Small intestine (tissue), 7 donors: ENCODE measurements around the gene CDK5. TPM values are rescaled to one million over a fixed set of nuclear protein-coding genes. Genes with fewer than 3 reads are reported as not detected.
"Not testable (repeated sequence)": the region's sequence is repeated elsewhere in the genome, so short reads cannot be mapped to it uniquely, and the experiment has no call there.

ENCODE experiments used
- DNase-seq, 2 donors: peaks; one replicate each; pipeline versions ENCODE4 v3.0.0 to v3.0.0-alpha.2; 2013
- FAIRE-seq: peaks from 2 replicates; lab custom pipeline; 2012; peaks lifted over from hg19 to GRCh38; lab: Jason Lieb, UNC
- H3K27ac ChIP-seq, 3 donors: one replicate each; pipeline ENCODE4 v1.5.1; 2013; ENCODE audit warnings: low read length in 2 of 3, mild to moderate bottlenecking in 2 of 3, control low read depth in 1 of 3, inconsistent platforms in 1 of 3, low read depth in 1 of 3, moderate library complexity in 1 of 3
- H3K27me3 ChIP-seq, 3 donors: one replicate each; pipeline ENCODE4 v1.6.1; 2013; ENCODE audit warnings: low read length in 3 of 3, inconsistent platforms in 1 of 3; ENCODE audit not compliant: control insufficient read depth in 3 of 3, insufficient read depth in 3 of 3
- H3K36me3 ChIP-seq, 3 donors: one replicate each; pipeline ENCODE4 v1.6.1; 2013; ENCODE audit warnings: low read length in 3 of 3, inconsistent platforms in 1 of 3, low read depth in 1 of 3, mild to moderate bottlenecking in 1 of 3, moderate library complexity in 1 of 3; ENCODE audit not compliant: control insufficient read depth in 3 of 3, insufficient read depth in 2 of 3
- H3K4me1 ChIP-seq, 3 donors: one replicate each; pipeline ENCODE4 v1.6.1; 2013; ENCODE audit warnings: low read length in 2 of 3, inconsistent platforms in 1 of 3, low read depth in 1 of 3, mild to moderate bottlenecking in 1 of 3, moderate library complexity in 1 of 3; ENCODE audit not compliant: control insufficient read depth in 3 of 3, insufficient read depth in 2 of 3
- H3K4me3 ChIP-seq, 3 donors: one replicate each; pipeline ENCODE4 v1.5.1; 2013; ENCODE audit warnings: low read length in 3 of 3, control low read depth in 1 of 3, inconsistent platforms in 1 of 3, low read depth in 1 of 3, mild to moderate bottlenecking in 1 of 3, moderate library complexity in 1 of 3
- H3K9me3 ChIP-seq, 2 donors: one replicate each; pipeline ENCODE4 v1.6.1; 2013; ENCODE audit warnings: low read depth in 1 of 2, low read length in 1 of 2; ENCODE audit not compliant: control insufficient read depth in 2 of 2, insufficient read depth in 1 of 2
- WGBS, 3 donors: extraction: QIAGEN DNeasy Blood & Tissue Kit; methylation state at CpG; one replicate each; pipeline ENCODE4 v1.1.7; 2013; 5-methylcytosine and 5-hydroxymethylcytosine counted together
- polyA plus RNA-seq, 4 donors: library from polyadenylated mRNA; stranded (reverse) in 3 of 4; unstranded in 1 of 4; fragments of 200-250 nt in 3 of 4; fragments of 120-200 nt in 1 of 4; gene quantifications; one replicate each; pipeline versions ENCODE4 v1.2.1 to v1.2.3, GENCODE V29; 2013
- donor health status: healthy with polysubstance abuse.
- donor health status: control.
- donor health status: control.
- donor health status: Bipolar disorder and iron deficiency.
- donor health status: healthy.

The CDK5 gene
- polyA plus RNA-seq, 4 donors, result 10.8 to 19.7 (median 11.9) TPM

- Histone ChIP-seq H3K9me3 (no peaks in the 10 kb centered on the region), H3K27me3 (no peaks in the 10 kb centered on the region), H3K36me3 (peaks cover 4 to 69% (median 15%) of the 10 kb centered on the region in 3 donors), H3K4me1 (peaks cover 0 to 10% (median 5%) of the 10 kb centered on the region in 3 donors), H3K4me3 (no peak overlapping the region), H3K27ac (no peak overlapping the region)
- DNase-seq, result no peak
- 75 to 95% (median 91%) methylated on average over 5 of the region's 5 CpGs for WGBS, 3 donors
- no peak for FAIRE-seq
Measured at GRCh38 chr7:151033864-151034249, 23.8 kb downstream of the CDK5 start.

- Histone ChIP-seq H3K4me1 (peaks cover 0 to 6% (median 0%) of the 10 kb centered on the region in 3 donors), H3K4me3 (no peak overlapping the region), H3K27ac (no peak overlapping the region), H3K9me3 (no peaks in the 10 kb centered on the region), H3K27me3 (no peaks in the 10 kb centered on the region), H3K36me3 (peaks cover 4 to 63% (median 15%) of the 10 kb centered on the region in 3 donors)
- DNase-seq (no peak), FAIRE-seq (no peak)
- WGBS, 3 donors, result 87 to 88% (median 88%) methylated on average over 17 of the region's 17 CpGs
Measured at GRCh38 chr7:151032936-151033863, 24.5 kb downstream of the CDK5 start.

DNA sequence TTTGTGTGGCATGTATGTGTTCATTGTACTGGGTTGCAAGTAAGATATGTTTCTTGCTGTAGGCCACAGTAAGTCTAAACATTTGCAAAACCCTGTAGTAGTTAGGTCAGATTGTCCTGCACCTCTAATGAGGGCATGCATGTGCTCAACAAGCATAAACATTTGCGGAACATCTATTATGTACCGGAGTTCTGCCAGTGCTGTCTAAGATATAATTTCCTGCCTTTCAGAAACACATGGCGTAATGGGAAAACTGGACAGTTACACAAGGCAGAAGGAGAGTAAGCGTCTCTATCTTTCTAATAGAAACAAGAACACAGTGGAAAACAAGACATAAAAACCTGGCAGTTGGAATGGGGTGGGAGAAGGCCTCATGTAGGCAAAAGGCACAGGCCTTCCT, 26.7 kb downstream of the CDK5 start:
- 93 to 96% (median 94%) methylated on average over 4 of the region's 4 CpGs for whole genome bisulfite sequencing, 3 donors
- H3K9me3 ChIP-seq, result no peaks in the 10 kb centered on the region
- FAIRE-seq (no peak), DNase-seq (no peak)
- no peak overlapping the region for H3K27ac ChIP-seq
- H3K27me3 ChIP-seq, result no peaks in the 10 kb centered on the region
- no peak overlapping the region for H3K4me3 ChIP-seq
- peaks cover 0 to 16% (median 0%) of the 10 kb centered on the region in 3 donors for H3K4me1 ChIP-seq
- peaks cover 0 to 44% (median 9%) of the 10 kb centered on the region in 3 donors for H3K36me3 ChIP-seq

DNA sequence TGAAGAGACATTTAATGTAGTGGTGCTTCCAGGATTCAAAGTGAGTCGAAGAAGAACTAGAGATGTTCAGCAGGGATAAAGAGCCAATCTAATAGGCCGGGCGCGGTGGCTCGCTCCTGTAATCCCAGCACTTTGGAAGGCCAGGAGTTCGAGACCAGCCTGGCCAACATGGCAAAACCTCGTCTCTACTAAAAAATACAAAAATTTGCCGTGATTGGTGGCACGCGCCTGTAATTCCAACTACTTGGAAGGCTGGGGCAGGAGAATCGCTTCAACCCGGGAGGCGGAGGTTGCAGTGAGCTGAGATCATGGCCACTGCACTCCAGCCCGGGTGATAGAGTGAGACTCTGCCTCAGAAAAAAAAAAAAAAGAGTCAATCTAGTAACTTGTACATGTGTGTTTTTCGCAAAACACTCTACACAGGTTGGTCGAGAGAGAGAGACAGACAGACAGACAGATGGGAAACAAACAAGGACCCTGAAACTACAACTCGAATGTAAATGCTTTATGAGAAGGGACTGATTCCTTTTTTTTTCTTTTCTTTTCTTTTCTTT, 28.7 kb downstream of the CDK5 start:
- Histone ChIP-seq H3K36me3 (peaks cover 0 to 24% (median 0%) of the 10 kb centered on the region in 3 donors), H3K27me3 (no peaks in the 10 kb centered on the region), H3K4me1 (peaks cover 0 to 16% (median 0%) of the 10 kb centered on the region in 3 donors), H3K27ac (peak overlapping the region; percentile 33 to 87 (median 70)), H3K4me3 (peak overlapping the region; percentile 33 to 77 (median 67)), H3K9me3 (no peaks in the 10 kb centered on the region)
- no peak for FAIRE-seq
- 35 to 56% (median 54%) methylated on average over 17 of the region's 17 CpGs for WGBS, 3 donors
- DNase-seq, result no peak

- Histone ChIP-seq H3K4me3 (peak within 1 kb of the TSS; percentile 33 to 77 (median 67)), H3K27me3 (no peaks in the 10 kb centered on the region), H3K4me1 (peaks cover 0 to 16% (median 0%) of the 10 kb centered on the region in 3 donors), H3K9me3 (no peaks in the 10 kb centered on the region), H3K27ac (peak within 1 kb of the TSS; percentile 70 to 88 (median 87)), H3K36me3 (peaks cover 0 to 18% (median 0%) of the 10 kb centered on the region in 3 donors)
- FAIRE-seq (no peak), DNase-seq (peak; percentile 99 to 100)
- WGBS, 3 donors, result 1% methylated on average over 53 of the region's 53 CpGs
Measured at GRCh38 chr7:151028131-151028947, 29.4 kb downstream of the CDK5 start, which contains the start of gene ABCB8. ABCB8 (plus strand) TSS chr7:151028450; CDS start chr7:151028516, 66 bp downstream.

DNA sequence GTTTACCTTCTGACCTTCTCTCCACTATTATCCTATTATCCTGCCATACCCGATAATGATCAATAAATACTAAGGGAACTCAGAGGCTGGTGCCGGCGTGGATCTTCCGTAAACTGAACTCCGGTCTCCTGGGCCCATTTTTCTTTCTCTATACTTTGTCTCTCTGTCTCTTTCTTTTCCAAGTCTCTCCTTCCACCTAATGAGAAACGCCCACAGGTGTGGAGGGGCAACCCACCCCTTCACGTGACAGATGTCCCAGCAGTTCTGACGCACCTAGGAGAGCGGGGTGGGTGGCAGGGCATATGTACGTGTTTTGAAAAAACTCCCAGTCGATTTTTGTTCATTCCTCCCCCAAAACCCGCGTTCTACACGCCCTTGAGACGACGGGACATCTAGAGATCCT, 30.0 kb downstream of the CDK5 start:
- FAIRE-seq, DNase-seq, H3K27me3 ChIP-seq, H3K9me3 ChIP-seq: not testable (repeated sequence)
- Histone ChIP-seq H3K4me3 (peak overlapping the region; percentile 17 to 77 (median 67)), H3K36me3 (peaks cover 0 to 12% (median 0%) of the 10 kb centered on the region in 3 donors), H3K27ac (peak overlapping the region; percentile 5 to 88 (median 82)), H3K4me1 (peaks cover 0 to 16% (median 0%) of the 10 kb centered on the region in 3 donors)
- 3 to 8% (median 6%) methylated on average over 16 of the region's 16 CpGs for WGBS, 3 donors

DNA sequence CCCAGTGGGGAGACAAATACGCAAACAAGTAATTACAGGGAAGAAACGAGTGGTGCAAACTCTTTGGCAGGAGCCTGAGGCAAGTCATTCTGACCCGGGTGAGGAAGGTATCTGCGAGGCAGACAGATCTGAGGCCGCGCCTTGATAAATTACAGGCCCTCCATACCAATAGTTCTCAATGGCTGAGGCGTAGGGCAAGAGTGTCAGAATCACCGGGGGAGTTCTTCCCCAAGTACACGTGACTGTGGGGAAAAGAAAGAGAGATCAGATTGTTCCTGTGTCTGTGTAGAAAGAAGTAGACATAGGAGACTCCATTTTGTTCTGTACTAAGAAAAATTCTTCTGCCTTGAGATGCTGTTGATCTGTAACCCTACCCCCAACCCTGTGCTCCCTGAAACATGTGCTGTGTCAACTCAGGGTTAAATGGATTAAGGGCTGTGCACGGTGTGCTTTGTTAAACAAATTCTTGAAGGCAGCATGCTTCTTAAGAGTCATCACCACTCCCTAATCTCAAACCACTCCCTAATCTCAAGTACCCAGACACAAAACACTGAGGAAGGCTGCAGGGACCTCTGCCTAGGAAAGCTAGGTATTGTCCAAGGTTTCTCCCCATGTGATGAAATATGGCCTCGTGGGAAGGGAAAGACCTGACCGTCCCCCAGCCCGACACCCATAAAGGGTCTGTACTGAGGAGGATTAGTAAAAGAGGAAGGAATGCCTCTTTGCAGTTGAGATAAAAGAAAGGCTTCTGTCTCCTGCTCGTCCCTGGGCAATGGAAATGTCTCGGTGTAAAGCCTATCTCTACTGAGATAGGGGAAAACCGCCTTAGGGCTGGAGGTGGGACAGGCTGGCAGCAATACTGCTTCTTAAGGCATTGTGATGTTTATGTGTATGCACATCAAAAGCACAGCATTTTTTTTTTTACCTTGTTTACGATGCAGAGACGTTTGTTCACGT, 30.6 kb downstream of the CDK5 start:
- not testable (repeated sequence) for H3K27me3 ChIP-seq, H3K36me3 ChIP-seq, H3K9me3 ChIP-seq, H3K4me3 ChIP-seq, FAIRE-seq
- Histone ChIP-seq H3K4me1 (peaks cover 0 to 16% (median 0%) of the 10 kb centered on the region in 3 donors), H3K27ac (peak overlapping the region in 2 of 3 donors; percentile 82 to 88)
- DNase-seq, result peak; percentile 53 to 56
- 25 to 38% (median 36%) methylated on average over 19 of the region's 19 CpGs for WGBS, 3 donors
